Activated naive CD8-positive, alpha-beta T cell treated with anti-CD3 and anti-CD28 coated beads for 36 hours (primary cell): ENCODE data around the gene SLC19A1. TPM values are rescaled to one million over a fixed set of nuclear protein-coding genes. Genes with fewer than 3 reads are reported as not detected.

Source experiments
- DNase-seq: peaks from one replicate; pipeline ENCODE4 v3.0.0; 2021
- H3K27ac Mint-ChIP-seq: one replicate; pipeline ENCODE4 v1.8.0; 2022; ENCODE audit warnings: mild to moderate bottlenecking, moderate library complexity, mixed read lengths
- H3K27me3 Mint-ChIP-seq: one replicate; pipeline ENCODE4 v1.8.0; 2022; ENCODE audit warnings: mild to moderate bottlenecking, mixed read lengths
- H3K36me3 Mint-ChIP-seq: one replicate; pipeline ENCODE4 v1.8.0; 2021; ENCODE audit warnings: mild to moderate bottlenecking, mixed read lengths
- H3K4me1 Mint-ChIP-seq: one replicate; pipeline ENCODE4 v1.8.0; 2021; ENCODE audit warnings: mixed read lengths
- H3K4me3 Mint-ChIP-seq: one replicate; pipeline ENCODE4 v1.8.0; 2022; ENCODE audit warnings: mild to moderate bottlenecking, moderate library complexity, mixed read lengths
- H3K9me3 Mint-ChIP-seq: one replicate; pipeline ENCODE4 v1.8.0; 2022; ENCODE audit warnings: mixed read lengths
- total RNA-seq, 2 experiments: library from RNA; stranded (reverse); gene quantifications; one replicate each; pipeline ENCODE4 v1.2.3, GENCODE V29; 2021

SLC19A1 gene
- total RNA-seq, 2 experiments from 2014 or later = 63.2 to 64.0 TPM

DNA sequence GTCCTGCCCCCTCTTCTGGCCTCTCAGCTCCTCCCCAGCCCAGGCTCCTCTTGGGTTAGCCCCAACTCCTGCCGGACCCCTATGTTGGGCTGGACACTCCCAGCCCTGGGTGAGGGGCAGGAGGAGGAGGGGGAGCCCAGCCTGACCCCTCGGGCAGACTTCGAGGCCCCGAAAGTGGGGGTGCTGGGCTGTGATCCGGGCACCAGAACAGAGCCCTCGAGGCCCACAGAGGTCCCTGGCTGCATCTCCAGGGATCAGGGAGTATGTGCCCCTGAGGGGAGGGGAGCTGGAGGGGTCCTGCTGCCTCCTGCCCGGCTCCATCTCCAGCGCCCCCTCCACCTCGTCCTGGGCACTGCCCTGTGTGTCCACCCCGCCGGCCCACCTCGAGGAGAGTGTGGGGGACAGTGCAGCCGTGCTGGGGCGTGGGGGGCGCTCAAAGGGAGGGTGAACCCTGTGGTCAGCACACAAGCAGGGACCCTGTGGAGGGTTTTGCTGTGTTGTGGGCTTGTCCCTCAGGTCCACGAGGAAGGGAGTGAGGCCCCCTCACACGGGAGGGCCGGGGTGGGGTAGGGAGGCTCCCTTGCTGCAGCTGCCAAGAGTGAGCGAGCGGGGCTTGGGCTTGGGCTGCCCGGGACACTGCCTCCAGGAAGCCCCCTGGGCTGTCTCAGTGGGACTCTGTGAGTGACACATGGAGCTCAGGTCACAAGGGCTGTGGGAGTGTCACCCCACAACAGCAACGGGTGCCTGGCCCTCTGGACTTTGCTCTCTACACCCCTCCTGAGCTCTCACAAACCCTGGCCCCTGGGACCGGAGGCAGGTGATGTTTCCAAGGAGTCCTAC lies 82.8 kb downstream of the SLC19A1 start:
- Mint-ChIP-seq H3K4me1 (no peaks in the 10 kb centered on the region), H3K27ac (no peak overlapping the region), H3K36me3 (peaks cover 2% of the 10 kb centered on the region), H3K4me3 (no peak overlapping the region), H3K27me3 (peaks cover 5% of the 10 kb centered on the region), H3K9me3 (peaks cover 13% of the 10 kb centered on the region)
- no peak for DNase-seq

DNA sequence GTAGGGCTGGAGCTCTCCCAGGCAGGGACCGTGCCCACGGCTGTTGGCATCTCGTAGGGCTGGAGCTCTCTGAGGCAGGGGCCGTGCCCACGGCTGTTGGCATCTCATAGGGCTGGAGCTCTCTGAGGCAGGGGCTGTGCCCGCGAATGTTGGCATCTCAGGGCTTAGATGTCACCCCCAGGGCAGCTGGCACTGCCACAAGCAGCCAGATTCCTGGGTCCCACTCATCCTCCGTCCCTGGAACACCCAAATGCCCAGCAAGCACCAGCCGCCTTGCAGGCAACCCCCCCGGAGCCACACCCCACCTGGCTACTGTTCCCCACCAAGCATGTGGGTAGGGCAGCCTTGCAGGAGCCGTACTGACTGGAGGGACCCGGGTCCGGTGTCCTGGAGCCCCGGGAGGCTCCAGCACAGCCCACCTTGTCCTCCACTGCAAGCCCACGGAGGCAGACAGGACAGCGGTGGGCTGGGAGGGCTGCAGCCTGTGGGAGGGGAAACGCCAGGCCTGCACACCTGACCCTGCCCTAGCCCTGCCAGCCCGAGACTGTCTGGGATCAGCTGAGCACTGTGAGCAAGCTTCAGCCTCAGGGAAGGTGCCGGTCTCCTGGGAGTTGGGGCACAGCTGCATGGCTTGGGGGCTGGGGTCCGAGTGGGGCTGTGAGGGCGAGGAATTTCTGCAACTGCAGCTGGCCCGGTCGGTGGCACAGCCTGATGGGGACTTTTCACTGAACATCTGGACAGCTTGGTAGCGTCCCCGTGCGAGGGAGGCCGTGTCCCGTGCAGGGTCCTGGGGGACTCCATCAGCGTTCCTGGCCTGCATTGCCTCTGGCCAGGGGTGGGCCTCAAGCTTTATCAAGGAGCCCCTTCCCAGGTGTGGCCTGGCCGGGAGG lies 83.7 kb downstream of the SLC19A1 start:
- Mint-ChIP-seq H3K9me3 (peaks cover 11% of the 10 kb centered on the region), H3K36me3 (peaks cover 2% of the 10 kb centered on the region), H3K27me3 (peaks cover 3% of the 10 kb centered on the region), H3K4me3 (no peak overlapping the region), H3K4me1 (no peaks in the 10 kb centered on the region), H3K27ac (no peak overlapping the region)
- DNase-seq = no peak

DNA sequence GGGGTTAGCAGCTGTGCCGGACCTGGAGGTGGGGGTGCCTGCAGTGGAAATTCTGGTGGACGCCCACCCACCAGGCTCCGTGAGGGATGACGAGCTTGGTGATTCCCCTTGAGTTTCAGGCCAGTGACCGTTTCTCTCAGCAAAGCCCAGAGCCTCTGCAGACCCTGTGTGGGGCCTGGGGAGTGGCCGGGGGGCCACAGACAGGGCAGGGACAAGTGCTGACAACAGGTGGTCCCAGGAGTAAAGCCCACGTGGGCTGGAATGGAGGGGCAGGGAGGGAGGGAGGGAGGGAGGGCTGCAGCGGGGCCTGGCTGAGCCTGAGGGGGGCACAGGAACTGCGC lies 84.4 kb downstream of the SLC19A1 start:
- no peak overlapping the region for H3K27ac Mint-ChIP-seq
- no peak for DNase-seq
- H3K9me3 Mint-ChIP-seq = peaks cover 8% of the 10 kb centered on the region
- H3K27me3 Mint-ChIP-seq = no peaks in the 10 kb centered on the region
- peaks cover 2% of the 10 kb centered on the region for H3K36me3 Mint-ChIP-seq
- no peak overlapping the region for H3K4me3 Mint-ChIP-seq
- H3K4me1 Mint-ChIP-seq = no peaks in the 10 kb centered on the region

DNA sequence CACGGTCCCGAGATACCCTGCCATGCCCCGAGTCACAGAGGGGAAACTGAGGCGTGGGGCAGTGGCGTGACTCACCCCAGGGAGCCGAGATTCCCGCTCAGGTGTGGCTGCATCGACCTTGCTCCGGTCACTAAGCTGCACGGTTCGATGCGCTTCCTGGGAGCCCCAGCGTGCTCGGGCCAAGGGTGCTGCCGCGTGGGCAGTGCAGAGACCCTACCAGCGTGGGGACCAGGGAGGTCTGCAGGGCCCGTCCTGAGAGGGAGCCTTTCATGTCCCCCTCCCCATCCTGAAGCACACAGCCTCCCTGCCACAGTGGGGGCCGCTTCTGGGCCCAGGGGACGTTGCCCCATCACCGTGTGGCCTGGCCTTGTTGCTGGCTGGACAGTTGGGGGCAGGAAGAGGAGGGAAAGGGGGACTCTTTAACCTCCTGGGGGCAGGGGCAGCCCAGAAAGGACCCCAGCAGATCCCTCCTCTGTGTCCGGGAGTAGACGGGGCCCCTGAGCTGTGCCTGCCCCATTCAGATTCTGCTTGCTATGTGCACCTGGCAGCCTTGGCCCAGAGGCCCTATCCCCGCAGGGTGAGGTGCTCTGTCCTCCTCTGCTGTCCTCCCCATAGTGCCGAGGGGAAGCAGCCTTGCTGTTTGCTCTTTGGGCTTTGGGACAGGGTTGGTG lies 84.9 kb downstream of the SLC19A1 start:
- no peak overlapping the region for H3K4me3 Mint-ChIP-seq
- DNase-seq = no peak
- H3K27ac Mint-ChIP-seq = no peak overlapping the region
- H3K4me1 Mint-ChIP-seq = no peaks in the 10 kb centered on the region
- peaks cover 1% of the 10 kb centered on the region for H3K36me3 Mint-ChIP-seq
- peaks cover 3% of the 10 kb centered on the region for H3K9me3 Mint-ChIP-seq
- H3K27me3 Mint-ChIP-seq = no peaks in the 10 kb centered on the region

DNA sequence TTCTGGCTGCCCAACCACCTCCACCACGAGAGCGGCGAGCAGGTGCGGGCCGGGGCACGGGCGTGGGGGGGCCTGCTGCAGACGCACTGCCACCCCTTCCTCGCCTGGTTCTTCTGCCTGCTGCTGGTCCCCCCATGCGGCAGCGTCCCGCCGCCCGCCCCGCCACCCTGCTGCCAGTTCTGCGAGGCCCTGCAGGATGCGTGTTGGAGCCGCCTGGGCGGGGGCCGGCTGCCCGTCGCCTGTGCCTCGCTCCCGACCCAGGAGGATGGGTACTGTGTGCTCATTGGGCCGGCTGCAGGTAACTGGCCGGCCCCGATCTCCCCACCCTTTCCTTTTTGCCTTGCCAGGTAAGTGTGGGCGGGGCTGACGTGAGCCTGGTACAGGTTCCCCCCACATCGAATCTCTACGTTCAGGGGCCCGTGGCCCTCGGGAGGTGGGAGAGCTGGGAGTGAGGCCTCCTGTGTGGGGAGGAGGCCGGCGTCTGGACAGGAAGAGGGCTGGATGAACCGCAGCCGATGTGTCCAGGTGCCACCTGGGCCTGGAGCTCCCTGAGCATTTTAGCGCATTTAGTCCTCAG lies 85.6 kb downstream of the SLC19A1 start:
- H3K9me3 Mint-ChIP-seq = no peaks in the 10 kb centered on the region
- H3K27ac Mint-ChIP-seq = no peak overlapping the region
- H3K4me3 Mint-ChIP-seq = no peak overlapping the region

DNA sequence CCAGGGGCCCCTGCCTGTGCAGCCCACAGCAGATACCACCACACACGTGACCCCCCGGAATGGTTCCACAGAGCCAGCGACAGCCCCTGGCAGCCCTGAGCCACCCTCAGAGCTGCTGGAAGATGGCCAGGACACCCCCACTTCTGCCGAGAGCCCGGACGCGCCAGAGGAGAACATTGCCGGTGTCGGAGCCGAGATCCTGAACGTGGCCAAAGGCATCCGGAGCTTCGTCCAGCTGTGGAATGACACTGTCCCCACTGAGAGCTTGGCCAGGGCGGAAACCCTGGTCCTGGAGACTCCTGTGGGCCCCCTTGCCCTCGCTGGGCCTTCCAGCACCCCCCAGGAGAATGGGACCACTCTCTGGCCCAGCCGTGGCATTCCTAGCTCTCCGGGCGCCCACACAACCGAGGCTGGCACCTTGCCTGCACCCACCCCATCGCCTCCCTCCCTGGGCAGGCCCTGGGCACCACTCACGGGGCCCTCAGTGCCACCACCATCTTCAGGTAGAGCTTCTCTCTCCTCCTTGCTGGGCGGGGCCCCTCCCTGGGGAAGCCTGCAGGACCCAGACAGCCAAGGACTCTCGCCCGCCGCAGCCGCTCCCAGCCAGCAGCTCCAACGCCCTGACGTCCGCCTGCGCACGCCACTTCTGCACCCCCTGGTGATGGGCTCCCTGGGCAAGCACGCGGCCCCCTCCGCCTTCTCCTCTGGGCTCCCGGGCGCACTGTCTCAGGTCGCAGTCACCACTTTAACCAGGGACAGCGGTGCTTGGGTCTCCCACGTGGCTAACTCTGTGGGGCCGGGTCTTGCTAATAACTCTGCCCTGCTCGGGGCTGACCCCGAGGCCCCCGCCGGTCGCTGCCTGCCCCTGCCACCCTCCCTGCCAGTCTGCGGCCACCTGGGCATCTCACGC lies 86.3 kb downstream of the SLC19A1 start:
- Mint-ChIP-seq H3K27ac (no peak overlapping the region), H3K4me3 (no peak overlapping the region), H3K9me3 (no peaks in the 10 kb centered on the region), H3K36me3 (no peaks in the 10 kb centered on the region), H3K4me1 (no peaks in the 10 kb centered on the region), H3K27me3 (no peaks in the 10 kb centered on the region)
- DNase-seq = no peak

More for the DNA sequence above, 85.6 kb downstream of the SLC19A1 start:
- H3K4me1 Mint-ChIP-seq = no peaks in the 10 kb centered on the region
- H3K27me3 Mint-ChIP-seq = no peaks in the 10 kb centered on the region
- no peaks in the 10 kb centered on the region for H3K36me3 Mint-ChIP-seq
- DNase-seq = no peak

DNA sequence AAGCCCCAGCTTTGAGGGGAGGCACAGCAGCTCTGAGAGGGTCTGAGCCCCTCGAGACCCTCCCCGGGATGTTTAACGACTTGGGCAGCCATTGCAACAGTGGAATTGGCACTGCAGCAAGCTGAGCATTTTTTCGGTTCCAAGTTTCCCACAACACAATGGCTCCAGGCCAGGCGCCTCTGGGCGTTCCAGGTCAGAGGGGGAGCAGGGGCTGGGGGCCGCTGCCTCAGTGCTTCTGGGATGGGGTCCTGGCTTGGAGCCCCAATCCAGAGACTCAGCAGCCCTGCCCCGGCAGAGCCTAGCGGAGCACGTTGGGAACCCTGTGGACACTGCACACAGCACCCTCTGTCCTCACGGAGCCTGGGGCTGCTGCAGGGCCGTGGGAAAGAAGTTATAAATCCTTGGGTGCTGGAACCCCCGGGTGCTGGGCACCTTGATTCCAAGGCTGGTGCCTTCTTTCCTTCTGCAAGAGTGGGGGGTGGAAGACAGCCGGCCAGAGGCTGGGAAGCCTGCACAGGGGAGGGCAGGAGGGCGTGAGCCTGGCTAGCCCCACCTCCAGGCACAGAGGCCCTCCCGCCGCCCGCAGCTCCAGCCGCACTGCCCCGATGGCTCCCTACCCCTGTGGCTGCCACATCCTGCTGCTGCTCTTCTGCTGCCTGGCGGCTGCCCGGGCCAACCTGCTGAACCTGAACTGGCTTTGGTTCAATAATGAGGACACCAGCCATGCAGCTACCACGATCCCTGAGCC lies 87.1 kb downstream of the SLC19A1 start:
- Mint-ChIP-seq H3K27ac (no peak overlapping the region), H3K27me3 (no peaks in the 10 kb centered on the region), H3K4me3 (no peak overlapping the region), H3K9me3 (no peaks in the 10 kb centered on the region), H3K36me3 (no peaks in the 10 kb centered on the region), H3K4me1 (no peaks in the 10 kb centered on the region)
- DNase-seq = no peak

DNA sequence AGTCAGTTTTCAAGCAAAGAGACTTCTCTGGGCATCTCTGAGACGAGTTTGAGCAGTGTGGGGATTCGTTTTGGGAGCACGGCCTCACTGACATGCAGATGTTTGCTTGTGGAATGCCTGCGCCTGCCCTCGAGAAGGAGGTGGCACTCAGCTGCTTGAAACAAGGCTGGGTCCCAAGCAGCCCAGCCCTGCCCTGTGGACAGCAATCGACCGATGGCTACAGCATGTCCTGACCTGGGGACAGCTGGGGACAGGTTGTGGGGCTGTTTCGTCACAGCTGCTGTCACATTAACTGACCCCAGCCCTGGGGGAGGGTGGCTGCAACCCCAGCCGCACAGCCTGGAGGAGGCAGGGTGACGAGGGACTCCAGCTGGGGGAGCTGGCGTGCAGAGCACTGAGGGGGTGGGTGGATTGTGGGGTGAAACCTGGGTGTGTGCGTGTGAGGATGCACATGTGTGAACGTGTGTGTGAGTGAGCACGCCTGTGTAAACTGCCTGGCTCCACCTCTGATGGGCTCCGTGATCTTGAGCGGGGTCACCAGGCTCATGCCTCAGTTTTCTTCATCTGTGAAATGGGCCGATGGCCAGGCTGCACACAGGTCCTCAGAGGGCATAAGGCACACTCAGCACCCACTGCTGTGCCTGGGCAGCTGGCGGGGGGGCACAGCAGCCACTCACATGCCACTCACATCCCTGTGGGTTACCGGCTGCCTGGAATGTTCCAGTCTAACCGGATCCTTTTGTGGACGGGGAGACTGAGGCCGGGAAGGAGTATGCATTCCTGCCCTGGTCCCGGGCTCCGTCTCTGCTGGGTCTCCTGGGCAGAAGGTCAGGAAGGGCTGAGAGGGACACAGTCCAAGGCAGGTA lies 87.9 kb downstream of the SLC19A1 start:
- Mint-ChIP-seq H3K27ac (no peak overlapping the region), H3K4me1 (no peaks in the 10 kb centered on the region), H3K36me3 (no peaks in the 10 kb centered on the region), H3K9me3 (no peaks in the 10 kb centered on the region), H3K4me3 (no peak overlapping the region), H3K27me3 (no peaks in the 10 kb centered on the region)
- DNase-seq = no peak

DNA sequence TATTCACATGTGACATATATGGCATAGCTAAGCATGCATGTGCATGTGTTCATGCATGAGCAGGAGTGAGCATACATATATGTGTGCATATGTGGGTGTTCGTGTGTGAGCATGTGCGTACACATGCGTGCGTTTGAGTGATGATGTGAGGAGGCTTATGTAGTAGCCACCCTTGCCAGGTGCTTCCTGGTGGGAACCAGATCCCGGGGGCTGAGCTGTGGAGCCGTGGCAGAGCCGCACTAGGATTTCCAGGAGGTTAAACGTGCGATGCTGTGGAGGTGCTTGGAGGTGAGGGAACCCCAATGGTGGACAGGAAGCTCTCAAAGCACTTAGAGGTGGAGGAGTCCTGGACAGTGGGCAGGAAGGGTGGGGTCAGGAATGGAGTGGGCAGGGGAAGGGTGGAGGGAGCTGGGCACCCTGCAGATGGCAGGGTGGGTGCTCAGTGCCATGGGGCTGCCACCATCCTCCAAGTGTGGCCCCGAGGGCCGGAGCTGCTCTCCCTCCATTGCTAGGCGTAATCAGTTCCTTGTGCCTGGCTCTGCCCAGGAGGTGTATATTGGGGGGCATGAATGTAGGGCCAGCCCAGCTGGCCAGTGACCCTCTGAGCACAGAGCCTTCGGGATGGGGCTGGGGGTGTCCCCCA lies 88.8 kb downstream of the SLC19A1 start:
- DNase-seq = no peak
- H3K27ac Mint-ChIP-seq = no peak overlapping the region
- H3K9me3 Mint-ChIP-seq = no peaks in the 10 kb centered on the region

DNA sequence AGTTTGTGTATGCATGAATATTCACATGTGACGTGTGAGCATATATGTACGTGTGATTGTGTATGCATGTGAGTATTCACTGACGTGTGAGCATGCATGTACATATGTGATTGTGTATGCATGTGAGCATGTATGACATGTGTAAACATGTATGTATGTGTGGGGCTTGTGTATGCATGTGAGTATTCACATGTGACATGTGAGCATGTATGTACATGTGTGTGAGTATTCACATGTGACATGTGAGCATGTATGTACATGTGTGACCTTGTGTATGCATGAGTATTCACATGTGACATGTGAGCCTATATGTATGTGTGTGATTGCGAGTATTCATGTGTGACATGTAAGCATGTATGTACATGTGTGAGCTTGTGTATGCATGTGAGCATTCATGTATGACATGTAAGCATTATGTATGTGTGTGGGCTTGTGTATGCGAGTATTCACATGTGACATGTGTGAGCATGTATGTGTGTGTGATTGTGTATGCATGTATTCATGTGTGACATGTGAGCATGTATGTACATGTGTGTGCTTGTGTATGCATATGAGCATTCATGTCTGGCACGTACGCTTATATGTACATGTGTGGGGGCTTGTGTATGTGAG lies 89.4 kb downstream of the SLC19A1 start:
- peaks cover 4% of the 10 kb centered on the region for H3K27me3 Mint-ChIP-seq
- H3K9me3 Mint-ChIP-seq = no peaks in the 10 kb centered on the region
- H3K27ac Mint-ChIP-seq = no peak overlapping the region
- H3K4me3 Mint-ChIP-seq = no peak overlapping the region
- DNase-seq = no peak
- no peaks in the 10 kb centered on the region for H3K36me3 Mint-ChIP-seq
- no peaks in the 10 kb centered on the region for H3K4me1 Mint-ChIP-seq

More for the DNA sequence above, 88.8 kb downstream of the SLC19A1 start:
- Mint-ChIP-seq H3K27me3 (no peaks in the 10 kb centered on the region), H3K4me3 (no peak overlapping the region), H3K4me1 (no peaks in the 10 kb centered on the region), H3K36me3 (no peaks in the 10 kb centered on the region)

DNA sequence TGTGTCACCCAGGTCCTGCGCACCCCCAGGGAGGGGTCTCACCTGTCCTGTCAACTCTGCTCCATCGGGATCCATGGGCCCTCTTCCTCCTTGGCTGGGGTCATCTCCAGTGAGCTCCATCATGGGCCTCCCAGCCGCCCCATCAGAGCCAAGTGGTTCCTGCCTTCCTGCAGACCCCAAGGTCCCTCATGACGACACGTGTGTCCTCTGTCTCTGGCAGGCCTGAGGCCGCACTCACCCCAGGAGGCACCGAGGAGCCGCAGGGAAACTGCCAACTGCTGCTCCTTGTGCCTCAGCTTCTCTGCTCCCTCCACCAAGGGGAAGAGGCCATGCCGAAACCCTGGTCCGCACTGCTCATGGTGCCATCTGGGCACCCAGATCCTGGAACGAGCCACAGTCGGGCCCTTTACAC lies 90.5 kb downstream of the SLC19A1 start:
- Mint-ChIP-seq H3K4me3 (no peak overlapping the region), H3K27ac (no peak overlapping the region), H3K27me3 (peaks cover 4% of the 10 kb centered on the region), H3K4me1 (no peaks in the 10 kb centered on the region), H3K36me3 (no peaks in the 10 kb centered on the region), H3K9me3 (no peaks in the 10 kb centered on the region)
- no peak for DNase-seq

DNA sequence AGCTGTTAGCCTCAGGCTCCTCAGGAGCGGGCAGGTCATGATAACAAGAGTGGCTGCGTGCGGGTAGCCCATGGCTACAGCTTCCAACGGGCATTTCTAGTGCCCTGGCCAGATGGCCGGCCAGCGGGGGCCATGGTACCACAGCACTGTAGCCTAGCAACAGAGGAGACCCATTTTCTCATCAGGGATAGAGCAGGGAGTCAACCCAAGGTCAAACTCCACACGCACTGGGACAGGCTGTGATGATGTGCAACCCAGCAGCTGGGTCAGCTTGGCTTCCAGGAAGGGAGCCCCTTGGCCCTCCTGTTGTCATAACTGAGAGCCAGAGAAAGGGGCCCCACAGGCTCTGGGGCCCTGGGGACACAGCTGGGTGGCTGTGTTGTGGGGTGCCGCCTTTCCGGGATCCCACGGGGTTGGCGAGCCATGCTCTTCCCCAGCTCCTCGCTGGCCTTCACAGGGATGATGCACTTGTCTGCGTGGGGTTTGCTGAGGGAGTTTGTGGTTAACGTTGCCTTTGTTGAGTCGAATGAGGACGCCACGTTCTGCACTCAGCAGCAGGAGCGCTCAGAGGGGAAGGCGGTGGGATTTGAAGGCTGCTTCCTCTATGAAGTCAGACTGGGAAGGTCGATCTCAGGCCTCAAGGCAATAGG lies 91.0 kb downstream of the SLC19A1 start:
- no peak overlapping the region for H3K27ac Mint-ChIP-seq
- no peaks in the 10 kb centered on the region for H3K36me3 Mint-ChIP-seq
- no peak for DNase-seq
- H3K9me3 Mint-ChIP-seq = no peaks in the 10 kb centered on the region
- peaks cover 4% of the 10 kb centered on the region for H3K27me3 Mint-ChIP-seq
- H3K4me3 Mint-ChIP-seq = no peak overlapping the region
- no peaks in the 10 kb centered on the region for H3K4me1 Mint-ChIP-seq
